Gastrocnemius medialis (tissue), 4 donors: ENCODE results near the gene RUFY1. TPM values are rescaled to one million over a fixed set of nuclear protein-coding genes. Genes with fewer than 3 reads are reported as not detected.
"Not testable (repeated sequence)": the region's sequence is repeated elsewhere in the genome, so short reads cannot be mapped to it uniquely, and the experiment has no call there.

ENCODE experiments used
- ATAC-seq, 2 donors: fragments of 150-250 bp; one replicate each; pipeline ENCODE4 v1.9.1; 2016
- DNase-seq, 2 donors: peaks; one replicate each; pipeline ENCODE4 v3.0.0-alpha.2; 2019
- H3K27ac ChIP-seq, 4 donors: fragments of 200-600 bp; sonication (generic); 1 replicate in 1 of 4; 2 replicates in 3 of 4; pipeline ENCODE4 v1.5.1; 2016 to 2018; ENCODE audit warnings: mild to moderate bottlenecking in 2 of 4, moderate library complexity in 1 of 4
- H3K27me3 ChIP-seq, 3 donors: fragments of 200-600 bp; sonication (generic) in 2 of 3; 1 replicate in 1 of 3; 2 replicates in 2 of 3; pipeline versions ENCODE4 v1.5.1 to v1.6.0; 2016 to 2019; ENCODE audit warnings: mild to moderate bottlenecking in 1 of 3, moderate library complexity in 1 of 3
- H3K36me3 ChIP-seq, 2 donors: fragments of 200-600 bp; sonication (generic) in 1 of 2; one replicate each; pipeline ENCODE4 v1.5.1; 2017 to 2018
- H3K4me1 ChIP-seq, 2 donors: fragments of 200-600 bp; sonication (generic) in 1 of 2; one replicate each; pipeline ENCODE4 v1.5.1; 2016 to 2017; ENCODE audit warnings: mild to moderate bottlenecking in 2 of 2
- H3K4me3 ChIP-seq, 4 donors: fragments of 200-600 bp; sonication (generic) in 3 of 4; 1 replicate in 1 of 4; 2 replicates in 3 of 4; pipeline ENCODE4 v1.5.1; 2016 to 2019; ENCODE audit warnings: mild to moderate bottlenecking in 2 of 4
- H3K9me3 ChIP-seq, 3 donors: fragments of 200-600 bp; sonication (generic) in 2 of 3; 1 replicate in 1 of 3; 2 replicates in 2 of 3; pipeline ENCODE4 v1.5.1; 2016 to 2019
- POLR2A ChIP-seq, 2 donors: fragments of 450-650 bp; IDR thresholded peaks; one replicate each; pipeline ENCODE4 v1.6.1; 2017; ENCODE audit warnings: antibody characterized with exemption in 2 of 2, mild to moderate bottlenecking in 2 of 2, moderate library complexity in 2 of 2
- in situ Hi-C, 4 donors: fragments of 200-750 bp; cut with MboI; loops; one replicate each; pipeline versions ENCODE4 v1.15.0 to v1.8.0; 2017; ENCODE audit warnings: low sequenced_read_pairs in 4 of 4
- intact Hi-C: fragments of 100-400 bp; cut with DNase I; formaldehyde crosslinking; loops from one replicate; pipeline ENCODE4 v1.15.1; 2023; ENCODE audit warnings: low total_unique reads
- total RNA-seq, 4 donors: library from RNA; depleted of rRNA; stranded (reverse); fragments of >200 nt; gene quantifications; one replicate each; pipeline versions ENCODE4 v1.1.0 to v1.2.3, GENCODE V29; 2016
- TF ChIP-seq, protein P1 (sequence below), 5 experiments: fragments of 450-650 bp in 3 of 5; fragments of 200-600 bp in 2 of 5; sonication (generic) in 2 of 5; IDR thresholded peaks in 4 of 5; conservative IDR thresholded peaks in 1 of 5; 1 replicate in 4 of 5; 2 replicates in 1 of 5; pipeline ENCODE4 v1.5.1; 2016 to 2019; ENCODE audit warnings: antibody characterized with exemption in 5 of 5, mild to moderate bottlenecking in 3 of 5, moderate library complexity in 3 of 5

Gene RUFY1
- total RNA-seq, 4 donors from 2014 or later = 19.6 to 36.3 (median 26.0) TPM

- intact Hi-C loops (loop anchor here (1.0 to 10.0 kb wide), 7 partner anchors 65 to 447 kb away; partner anchors contain the start of genes CANX, MAML1, RNF130 and RUFY1), in situ Hi-C loops (no loop called here)
- Histone ChIP-seq H3K27me3 (no peaks in the 10 kb centered on the region), H3K4me1 (peaks cover 38 to 42% of the 10 kb centered on the region in 2 donors), H3K9me3 (no peaks in the 10 kb centered on the region), H3K36me3 (peaks cover 0 to 27% of the 10 kb centered on the region in 2 donors), H3K27ac (peak overlapping the region; percentile 96 to 100 (median 100)), H3K4me3 (peak overlapping the region; percentile 85 to 100 (median 96))
- TF ChIP-seq, protein P1, sequence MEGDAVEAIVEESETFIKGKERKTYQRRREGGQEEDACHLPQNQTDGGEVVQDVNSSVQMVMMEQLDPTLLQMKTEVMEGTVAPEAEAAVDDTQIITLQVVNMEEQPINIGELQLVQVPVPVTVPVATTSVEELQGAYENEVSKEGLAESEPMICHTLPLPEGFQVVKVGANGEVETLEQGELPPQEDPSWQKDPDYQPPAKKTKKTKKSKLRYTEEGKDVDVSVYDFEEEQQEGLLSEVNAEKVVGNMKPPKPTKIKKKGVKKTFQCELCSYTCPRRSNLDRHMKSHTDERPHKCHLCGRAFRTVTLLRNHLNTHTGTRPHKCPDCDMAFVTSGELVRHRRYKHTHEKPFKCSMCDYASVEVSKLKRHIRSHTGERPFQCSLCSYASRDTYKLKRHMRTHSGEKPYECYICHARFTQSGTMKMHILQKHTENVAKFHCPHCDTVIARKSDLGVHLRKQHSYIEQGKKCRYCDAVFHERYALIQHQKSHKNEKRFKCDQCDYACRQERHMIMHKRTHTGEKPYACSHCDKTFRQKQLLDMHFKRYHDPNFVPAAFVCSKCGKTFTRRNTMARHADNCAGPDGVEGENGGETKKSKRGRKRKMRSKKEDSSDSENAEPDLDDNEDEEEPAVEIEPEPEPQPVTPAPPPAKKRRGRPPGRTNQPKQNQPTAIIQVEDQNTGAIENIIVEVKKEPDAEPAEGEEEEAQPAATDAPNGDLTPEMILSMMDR (IDR thresholded peaks at IDR 0.05 in 4 of 5, conservative IDR thresholded peaks at IDR 0.05 in 1 of 5) = peak in 1 of 5 experiments; percentile 18
- no peak for TF ChIP-seq POLR2A (IDR thresholded peaks at IDR 0.05)
- DNase-seq (peak in 1 of 2 donors; percentile 31), ATAC-seq (peak; percentile 13 to 21)
These were observed 73.8 kb downstream of the RUFY1 start for GRCh38 chr5:179623906-179624741.

- H3K9me3 ChIP-seq = no peaks in the 10 kb centered on the region
- DNase-seq (no peak), ATAC-seq (no peak)
- TF ChIP-seq, protein P1 (IDR thresholded peaks at IDR 0.05 in 4 of 5, conservative IDR thresholded peaks at IDR 0.05 in 1 of 5) = no peak
- no peak for TF ChIP-seq POLR2A (IDR thresholded peaks at IDR 0.05)
- H3K4me3 ChIP-seq = peak overlapping the region; percentile 85 to 100 (median 96)
- H3K27me3 ChIP-seq = no peaks in the 10 kb centered on the region
- in situ Hi-C loops (no loop called here), intact Hi-C loops (loop anchor here (1.0 to 10.0 kb wide), 2 partner anchors 73 to 340 kb away; partner anchors contain the start of gene CANX)
- peaks cover 31 to 34% of the 10 kb centered on the region in 2 donors for H3K4me1 ChIP-seq
- H3K36me3 ChIP-seq = peaks cover 0 to 22% of the 10 kb centered on the region in 2 donors
- peak overlapping the region; percentile 96 to 100 (median 100) for H3K27ac ChIP-seq
These were observed 74.5 kb downstream of the RUFY1 start for GRCh38 chr5:179624841-179625271.

DNA sequence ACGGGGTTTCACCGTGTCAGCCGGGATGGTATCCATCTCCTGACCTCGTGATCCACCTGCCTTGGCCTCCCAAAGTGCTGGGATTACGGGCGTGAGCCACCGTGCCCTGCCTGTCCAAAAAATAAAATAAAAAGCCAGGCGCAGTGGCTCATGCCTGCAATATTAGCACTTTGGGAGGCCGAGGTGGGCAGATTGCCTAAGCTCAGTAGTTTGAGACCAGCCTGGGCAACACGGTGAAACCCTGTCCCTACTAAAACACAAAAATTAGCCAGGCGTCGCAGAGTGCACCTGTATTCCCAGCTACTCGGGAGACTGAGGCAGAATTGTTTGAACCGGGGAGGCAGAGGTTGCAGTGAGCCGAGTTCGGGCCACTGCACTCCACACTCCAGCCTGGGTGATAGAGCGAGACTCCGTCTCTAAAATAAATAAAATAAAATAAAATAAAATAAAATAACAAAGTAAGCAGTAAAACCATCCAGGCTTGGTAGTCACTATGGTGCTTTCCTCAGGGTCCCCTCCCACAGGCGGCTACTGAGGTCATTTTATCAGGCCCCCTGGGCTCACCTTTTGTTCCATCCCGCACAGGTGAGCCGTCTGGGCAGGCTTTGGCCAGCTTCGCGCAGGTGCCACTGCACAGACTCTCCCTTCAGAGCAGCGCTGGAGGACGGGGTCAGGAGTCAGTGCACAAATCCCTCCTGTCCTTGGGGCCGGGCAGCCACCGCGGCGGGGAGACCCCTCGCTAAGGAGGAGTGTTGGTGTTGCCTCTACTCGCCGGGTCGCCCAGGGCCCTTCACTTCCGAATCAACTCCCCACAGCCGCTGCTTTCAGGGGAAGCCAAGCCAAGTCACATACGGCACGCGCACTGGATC lies 83.4 kb downstream of the RUFY1 start:
- H3K4me1 ChIP-seq, H3K27me3 ChIP-seq, ATAC-seq, H3K36me3 ChIP-seq, DNase-seq, in situ Hi-C loops, intact Hi-C loops, H3K9me3 ChIP-seq: not testable (repeated sequence)
- H3K27ac ChIP-seq = peak overlapping the region in 3 of 4 donors; percentile 20 to 46 (median 34)
- peak overlapping the region in 3 of 4 donors; percentile 41 to 42 (median 42) for H3K4me3 ChIP-seq

DNA sequence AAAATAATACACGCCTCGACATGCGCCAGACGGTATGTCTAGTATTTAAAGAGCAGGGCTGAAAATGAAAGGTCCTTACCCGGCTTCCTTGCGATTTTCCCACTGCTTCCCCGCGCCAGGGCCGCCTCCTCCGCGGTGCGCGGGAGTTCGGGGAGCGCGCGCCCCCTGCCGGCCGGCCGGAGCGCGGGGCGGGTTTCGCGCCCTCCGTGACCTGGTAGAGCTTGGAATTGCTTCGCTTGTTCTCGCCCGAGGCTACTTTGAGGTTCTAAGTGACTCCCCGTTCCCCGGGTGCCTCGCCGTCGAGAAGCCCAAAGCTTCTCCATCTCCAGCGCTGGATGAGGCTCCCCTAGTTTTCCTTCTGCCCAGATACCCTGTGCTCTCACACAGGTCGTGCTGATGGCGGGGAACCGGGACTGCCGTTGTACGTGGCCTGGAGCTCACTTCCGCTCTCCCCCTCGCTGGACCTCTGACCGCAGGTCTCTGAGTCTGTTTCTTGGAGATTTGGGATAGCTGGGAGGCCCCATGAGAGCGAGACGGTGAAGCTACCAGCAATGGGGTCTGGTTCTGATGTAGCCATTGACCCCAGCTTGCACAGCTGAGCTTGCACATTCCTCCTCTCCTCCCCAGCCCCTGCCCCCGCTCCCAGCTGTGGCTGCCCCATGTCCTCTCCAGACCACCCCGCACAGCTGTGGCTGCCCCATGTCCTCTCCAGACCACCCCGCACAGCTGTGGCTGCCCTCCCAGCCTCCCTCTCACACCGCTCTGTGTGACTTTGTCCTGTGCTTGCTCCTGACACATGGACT lies 84.2 kb downstream of the RUFY1 start:
- TF ChIP-seq, protein P1 (IDR thresholded peaks at IDR 0.05 in 4 of 5, conservative IDR thresholded peaks at IDR 0.05 in 1 of 5) = peak in 1 of 5 experiments; percentile 7
- H3K27me3 ChIP-seq, H3K4me1 ChIP-seq, H3K9me3 ChIP-seq, H3K36me3 ChIP-seq, in situ Hi-C loops, DNase-seq, intact Hi-C loops, H3K27ac ChIP-seq: not testable (repeated sequence)
- ATAC-seq = peak; percentile 98 to 99
- peak overlapping the region in 1 of 4 donors; percentile 34 for H3K4me3 ChIP-seq

DNA sequence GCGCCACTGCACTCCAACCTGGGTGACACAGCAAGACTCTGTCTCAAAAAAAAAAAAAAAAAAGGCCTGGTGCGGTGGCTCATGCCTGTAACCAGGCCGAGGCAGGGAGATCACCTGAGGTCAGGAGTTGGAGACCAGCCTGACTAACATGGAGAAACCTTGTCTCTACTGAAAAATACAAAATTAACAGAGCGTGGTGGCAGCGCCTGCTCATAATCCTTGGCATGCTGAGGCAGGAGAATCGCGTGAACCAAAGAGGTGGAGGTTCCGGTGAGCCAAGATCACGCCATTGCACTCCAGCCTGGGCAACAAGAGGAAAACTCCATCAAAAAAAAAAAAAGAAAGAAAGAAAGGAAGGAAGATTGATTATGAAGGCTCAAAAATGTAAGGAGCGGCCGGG lies 88.9 kb downstream of the RUFY1 start:
- DNase-seq, intact Hi-C loops, H3K4me3 ChIP-seq, H3K4me1 ChIP-seq, H3K36me3 ChIP-seq, in situ Hi-C loops, H3K27me3 ChIP-seq, ATAC-seq, H3K27ac ChIP-seq, H3K9me3 ChIP-seq: not testable (repeated sequence)

- intact Hi-C loops = not testable (repeated sequence)
These were observed 91.4 kb downstream of the RUFY1 start for GRCh38 chr5:179641745-179642144.

GRCh38 chr5:179642626-179643025 lies 92.3 kb downstream of the RUFY1 start:
- H3K36me3 ChIP-seq, ATAC-seq, intact Hi-C loops, H3K4me1 ChIP-seq, H3K27ac ChIP-seq, H3K9me3 ChIP-seq, H3K4me3 ChIP-seq, in situ Hi-C loops, H3K27me3 ChIP-seq, DNase-seq: not testable (repeated sequence)

More at GRCh38 chr5:179641745-179642144, 91.4 kb downstream of the RUFY1 start:
- H3K4me3 ChIP-seq, H3K27ac ChIP-seq, ATAC-seq, H3K27me3 ChIP-seq, H3K36me3 ChIP-seq, H3K4me1 ChIP-seq, in situ Hi-C loops, H3K9me3 ChIP-seq, DNase-seq: not testable (repeated sequence)
